Measurements from ENCODE around the gene MAP3K7.
"Not testable (repeated sequence)": the region's sequence is repeated elsewhere in the genome, so short reads cannot be mapped to it uniquely, and the experiment has no call there.

The MAP3K7 gene

DNA sequence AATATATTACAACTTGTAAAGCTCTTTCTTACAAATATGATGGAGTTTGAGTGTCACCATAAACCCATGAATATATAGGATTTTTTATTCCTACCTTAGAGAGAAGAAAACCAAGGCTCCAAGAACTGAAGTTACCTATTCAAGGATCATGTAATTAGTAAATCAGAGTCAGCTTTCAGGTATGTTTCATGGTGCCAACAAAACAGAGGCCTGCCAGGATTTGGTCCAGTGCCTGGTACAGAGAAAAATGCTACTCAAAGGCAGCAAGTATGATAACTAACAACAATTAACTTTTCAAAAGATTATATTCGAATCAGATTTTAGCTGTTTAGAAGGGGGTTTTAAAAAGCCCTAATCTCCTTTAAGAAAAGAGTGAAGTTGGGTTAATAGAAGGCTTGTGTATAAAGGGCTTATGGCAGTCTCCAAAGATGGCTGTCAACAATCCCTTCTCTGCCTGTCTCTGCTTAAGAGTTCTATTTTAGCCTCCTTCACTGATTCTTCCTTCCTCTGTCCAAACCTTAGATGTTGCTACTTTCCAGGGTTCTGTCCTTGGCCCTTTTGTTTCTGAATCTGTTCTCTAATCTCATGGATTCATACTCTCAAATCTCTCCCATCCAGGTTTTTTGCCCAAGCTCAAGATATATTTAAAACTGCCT is 7.8 kb downstream of the MAP3K7 start:
- DNase-seq (ENCODE audit: low read depth): no peak

DNA sequence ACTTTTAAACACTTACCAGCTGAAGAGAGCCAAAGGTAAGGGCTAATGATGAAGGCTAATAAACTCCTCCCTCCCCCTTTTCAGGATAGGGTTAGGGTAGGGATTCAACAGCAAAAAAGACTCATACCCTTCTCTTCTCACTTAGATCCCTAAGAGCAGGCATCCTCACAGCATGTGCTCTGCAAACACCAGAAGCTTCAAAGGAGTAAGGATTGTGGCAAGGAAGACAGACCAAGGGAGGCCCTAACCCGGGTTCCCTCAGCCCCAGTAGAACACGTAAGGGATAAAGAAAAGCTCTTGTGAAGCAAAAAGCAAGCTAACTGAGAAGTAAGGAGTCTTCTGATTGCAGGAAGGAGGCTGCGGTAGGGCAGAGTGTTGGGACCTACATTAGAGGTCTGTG is 11.6 kb downstream of the MAP3K7 start:
- DNase-seq (ENCODE audit: low read depth): no peak

DNA sequence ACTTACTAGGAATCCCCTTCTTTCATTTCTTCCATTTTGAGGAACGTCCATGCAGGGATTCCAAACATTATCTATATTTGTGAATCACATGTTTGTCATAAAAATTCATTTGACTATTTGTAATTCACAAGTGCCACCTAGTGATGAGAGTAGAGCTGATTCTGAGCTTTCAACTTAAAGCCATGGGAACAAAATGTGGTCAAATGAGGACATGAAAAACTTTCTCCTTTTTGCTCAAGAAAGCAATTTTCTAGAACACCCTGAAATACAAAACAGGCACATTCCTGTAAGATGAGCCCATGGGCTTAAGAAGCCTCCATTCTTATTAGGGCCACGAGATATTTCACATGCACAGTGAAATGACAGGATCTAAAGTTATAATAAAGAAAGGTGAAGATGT is 12.3 kb downstream of the MAP3K7 start:
- peak; percentile 51 for DNase-seq (ENCODE audit: low read depth)

DNA sequence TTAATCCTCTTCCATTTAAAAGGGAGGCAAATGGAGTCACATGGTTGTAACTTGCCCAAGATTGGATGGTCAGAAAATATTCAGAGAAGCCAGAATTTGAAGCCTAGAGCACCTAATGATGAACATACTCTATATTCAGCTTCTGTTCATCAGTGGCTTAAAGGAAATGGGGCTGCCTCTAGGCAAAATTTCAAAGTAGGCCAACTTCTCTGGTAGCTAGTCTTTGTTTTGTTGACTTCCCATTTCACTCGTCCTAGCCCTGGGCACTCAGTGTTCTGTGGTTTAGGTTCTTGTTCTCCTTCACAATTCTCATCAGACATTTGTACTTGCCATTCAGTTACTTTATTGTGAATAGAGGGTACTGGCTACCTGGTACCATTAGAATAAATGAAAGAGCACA is 13.2 kb downstream of the MAP3K7 start:
- no peak for DNase-seq (ENCODE audit: low read depth)

DNA sequence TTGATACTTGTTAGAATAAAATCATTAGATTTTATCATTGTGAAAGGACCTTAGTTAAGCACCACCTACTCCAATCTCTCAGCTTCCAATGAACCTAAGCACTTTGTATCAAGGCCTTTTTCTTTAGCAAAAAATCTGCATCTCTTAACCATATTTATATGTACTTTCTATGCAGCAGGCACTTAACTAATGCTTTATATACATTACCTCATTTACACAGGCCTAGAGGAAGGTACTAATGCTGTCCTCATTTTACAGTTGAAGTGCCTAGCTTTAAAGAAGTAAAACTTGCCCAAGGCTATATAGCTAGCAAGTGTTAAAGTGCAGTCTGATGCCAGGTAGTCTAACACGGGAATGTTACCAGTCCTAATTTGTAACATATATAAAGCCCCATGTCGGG is 14.0 kb downstream of the MAP3K7 start:
- DNase-seq (ENCODE audit: low read depth): no peak

DNA sequence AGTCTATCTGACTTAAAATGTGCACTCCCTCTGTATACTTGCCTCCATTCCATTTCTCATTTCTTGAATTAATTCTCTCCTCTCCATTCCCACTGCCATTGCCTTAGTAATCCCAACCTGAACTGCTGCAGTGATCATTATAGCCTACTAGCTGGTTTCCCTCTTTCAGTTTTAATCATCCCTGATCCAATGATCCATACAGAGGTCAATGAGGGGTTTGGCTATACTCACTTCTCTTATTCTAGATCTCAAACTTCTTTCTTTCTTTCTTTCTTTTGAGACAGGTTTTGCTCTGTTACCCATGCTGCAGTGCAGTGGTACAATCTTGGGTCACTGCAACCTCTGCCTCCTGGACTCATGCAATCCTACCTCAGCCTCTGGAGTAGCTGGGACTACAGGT is 17.6 kb downstream of the MAP3K7 start:
- no peak for DNase-seq (ENCODE audit: low read depth)

DNA sequence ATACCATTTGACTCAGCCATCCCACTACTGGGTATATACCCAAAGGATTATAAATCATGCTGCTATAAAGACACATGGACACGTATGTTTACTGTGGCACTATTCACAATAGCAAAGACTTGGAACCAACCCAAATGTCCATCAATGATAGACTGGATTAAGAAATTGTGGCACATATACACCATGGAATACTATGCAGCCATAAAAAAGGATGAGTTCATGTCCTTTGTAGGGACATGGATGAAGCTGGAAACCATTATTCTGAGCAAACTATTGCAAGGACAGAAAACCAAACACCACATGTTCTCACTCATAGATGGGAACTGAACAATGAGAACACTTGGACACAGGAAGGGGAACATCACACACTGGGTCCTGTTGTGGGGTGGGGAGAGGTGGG is 19.2 kb downstream of the MAP3K7 start:
- not testable (repeated sequence) for DNase-seq (ENCODE audit: low read depth)

DNA sequence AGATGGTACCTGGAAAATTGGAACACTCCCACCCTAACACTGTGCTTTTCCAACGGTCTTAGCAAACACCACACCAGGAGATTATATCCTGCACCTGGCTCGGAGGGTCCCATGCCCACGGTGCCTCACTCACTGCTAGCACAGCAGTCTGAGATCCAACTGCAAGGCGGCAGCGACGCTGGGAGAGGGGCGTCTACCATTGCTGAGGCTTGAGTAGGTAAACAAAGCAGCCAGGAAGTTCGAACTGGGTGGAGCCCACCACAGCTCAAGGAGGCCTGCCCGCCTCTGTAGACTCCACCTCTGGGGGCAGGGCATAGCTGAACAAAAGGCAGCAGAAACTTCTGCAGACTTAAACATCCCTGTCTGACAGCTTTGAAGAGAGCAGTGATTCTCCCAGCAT is 24.5 kb downstream of the MAP3K7 start:
- DNase-seq (ENCODE audit: low read depth): not testable (repeated sequence)

DNA sequence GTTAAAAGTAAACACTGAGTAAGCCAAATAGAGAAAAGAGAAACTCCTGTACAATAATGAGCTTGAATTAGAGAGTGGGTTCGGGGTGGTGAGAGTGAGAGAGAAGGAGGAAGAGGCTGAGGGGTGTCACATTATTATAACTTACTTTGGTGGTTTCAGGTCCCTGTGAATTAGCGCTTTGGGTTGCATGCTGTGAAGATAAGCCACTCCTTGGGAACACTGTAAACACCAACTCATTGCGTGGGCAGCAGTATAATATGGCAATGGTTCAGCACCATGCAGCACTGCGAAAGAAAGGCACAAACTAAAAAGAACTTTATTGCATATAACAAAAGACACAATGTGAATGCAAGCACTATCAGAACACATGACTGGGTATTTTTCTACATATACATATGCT is 26.9 kb downstream of the MAP3K7 start:
- no peak for DNase-seq (ENCODE audit: low read depth)

DNA sequence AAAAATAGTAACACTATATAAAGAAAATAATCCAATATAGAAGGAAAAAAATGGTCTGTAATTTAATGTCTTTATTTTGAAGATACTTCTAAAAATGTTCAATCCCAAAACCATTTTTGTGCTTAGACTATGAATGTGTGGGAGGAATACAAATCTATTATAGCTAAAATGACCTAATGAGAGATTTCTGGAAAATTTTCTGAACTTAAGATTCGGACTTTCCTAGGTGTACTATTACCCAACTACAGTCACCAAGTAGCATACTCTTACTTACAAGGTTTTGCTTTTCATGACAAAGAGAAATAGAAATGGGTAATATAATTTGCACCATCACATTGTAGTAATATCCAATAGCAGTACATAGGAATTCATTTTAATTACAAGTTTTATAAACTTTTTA is 29.9 kb downstream of the MAP3K7 start:
- no peak for DNase-seq (ENCODE audit: low read depth)

DNA sequence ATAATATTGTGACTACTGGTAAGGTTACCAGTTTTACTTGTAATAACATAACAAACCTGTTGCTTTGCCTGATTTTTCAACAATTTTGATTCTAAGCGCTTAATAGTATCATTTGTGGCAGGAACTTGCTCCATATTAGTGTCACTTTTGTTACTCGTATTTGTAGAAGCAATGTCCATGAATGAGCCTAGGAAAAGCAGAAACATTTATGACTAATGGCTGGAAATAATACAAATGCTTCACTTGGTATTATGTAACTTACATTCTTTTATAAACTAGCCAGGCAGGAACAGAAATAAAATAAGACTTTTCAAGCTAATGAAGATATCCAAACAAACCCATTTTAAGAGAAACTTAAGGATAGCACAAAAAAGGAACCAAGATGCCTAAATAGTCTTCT is 38.9 kb downstream of the MAP3K7 start:
- DNase-seq (ENCODE audit: low read depth): no peak

DNA sequence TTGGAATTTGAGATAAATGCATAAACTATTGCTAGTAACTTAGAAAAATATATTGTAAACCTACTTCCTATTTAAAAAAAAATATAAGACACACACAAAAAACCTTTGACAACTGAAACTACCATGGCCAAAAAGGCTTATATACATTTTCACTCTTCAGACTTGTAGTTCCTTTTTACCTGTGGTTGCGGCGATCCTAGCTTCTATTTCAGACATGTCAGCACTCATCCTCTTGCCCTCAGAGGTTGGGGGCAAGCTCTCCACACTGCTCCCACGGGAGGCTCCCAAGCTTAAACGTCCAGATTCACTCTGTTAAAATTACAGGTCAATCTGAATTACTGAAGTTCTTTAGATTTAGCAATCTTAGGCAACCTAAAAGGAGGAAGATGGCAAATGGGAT is 39.8 kb downstream of the MAP3K7 start:
- no peak for DNase-seq (ENCODE audit: low read depth)

DNA sequence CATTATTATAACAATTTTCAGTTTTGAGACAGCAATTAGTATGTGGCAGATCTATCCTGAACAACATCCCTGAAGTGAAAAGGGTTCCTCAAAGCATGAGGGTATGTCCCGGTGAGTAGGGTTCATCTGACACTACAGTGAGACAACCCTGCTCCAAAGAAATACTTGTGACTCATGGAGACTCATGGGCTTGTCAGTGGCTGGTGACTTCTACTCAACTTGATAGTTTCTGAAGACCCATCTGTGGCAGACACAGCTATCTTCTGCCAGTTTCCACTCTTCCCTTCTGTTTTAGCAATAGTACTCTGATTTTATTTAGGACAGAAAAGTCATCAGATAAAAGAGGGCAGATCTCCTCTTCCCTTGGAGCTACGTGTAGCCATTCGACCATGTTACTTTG is 41.4 kb downstream of the MAP3K7 start:
- DNase-seq (ENCODE audit: low read depth): no peak

DNA sequence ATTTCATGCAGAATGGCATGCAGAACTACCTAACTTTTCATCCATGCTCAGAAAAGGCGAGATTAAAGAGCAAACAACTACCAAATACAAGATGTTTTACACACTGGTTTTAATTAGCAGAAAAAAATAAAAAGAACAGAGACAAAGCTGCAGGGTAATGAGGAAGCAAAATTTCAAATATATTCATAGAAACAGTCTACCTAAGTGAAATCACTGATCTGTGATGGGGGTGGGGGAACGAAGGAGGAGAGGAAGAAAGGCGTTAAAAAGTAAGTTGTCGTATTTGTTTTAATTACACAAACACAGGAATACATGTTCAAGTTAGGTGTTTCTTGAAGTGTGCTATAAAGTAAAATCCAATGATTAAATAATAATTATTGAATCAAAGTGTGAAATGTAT is 42.1 kb downstream of the MAP3K7 start:
- DNase-seq (ENCODE audit: low read depth): no peak

DNA sequence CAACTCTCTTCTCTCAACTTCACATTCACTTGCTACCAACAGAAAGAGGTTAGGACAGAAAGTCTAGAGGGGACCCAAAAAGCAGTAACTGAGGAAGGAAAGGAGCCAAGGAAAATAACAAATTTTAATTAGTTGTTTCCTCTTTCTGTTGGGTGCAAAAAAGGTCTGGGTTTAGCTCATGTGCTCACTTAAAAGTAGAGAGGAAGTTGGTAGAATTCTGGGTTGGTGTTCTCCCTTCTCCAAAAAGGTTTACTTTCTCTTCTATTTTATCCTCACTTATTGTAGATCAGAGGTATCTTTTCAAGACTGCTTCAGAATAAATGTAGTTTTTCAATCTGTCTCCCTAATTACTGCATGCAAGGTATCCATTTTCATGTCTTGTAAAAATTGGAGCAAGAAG is 42.8 kb downstream of the MAP3K7 start:
- no peak for DNase-seq (ENCODE audit: low read depth)

DNA sequence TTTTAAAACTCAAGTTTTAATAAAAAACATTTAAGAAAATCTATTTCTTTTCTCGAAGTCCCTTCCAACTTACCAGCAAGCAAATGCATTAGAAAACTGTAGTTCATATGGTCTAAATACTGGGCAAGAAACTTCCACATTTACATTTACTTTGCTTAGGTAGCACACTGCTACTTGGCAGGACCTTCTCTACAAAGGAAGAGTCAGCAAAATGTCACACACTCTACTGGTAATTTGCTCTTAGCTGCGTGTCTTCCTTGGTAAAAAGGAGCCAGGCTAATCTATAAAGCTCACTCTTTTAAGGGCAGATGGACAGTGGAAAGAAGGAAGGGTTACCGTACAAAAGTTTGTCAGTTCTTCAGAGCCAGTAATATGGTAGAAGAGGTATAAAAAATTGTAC is 45.7 kb downstream of the MAP3K7 start:
- no peak for DNase-seq (ENCODE audit: low read depth)

DNA sequence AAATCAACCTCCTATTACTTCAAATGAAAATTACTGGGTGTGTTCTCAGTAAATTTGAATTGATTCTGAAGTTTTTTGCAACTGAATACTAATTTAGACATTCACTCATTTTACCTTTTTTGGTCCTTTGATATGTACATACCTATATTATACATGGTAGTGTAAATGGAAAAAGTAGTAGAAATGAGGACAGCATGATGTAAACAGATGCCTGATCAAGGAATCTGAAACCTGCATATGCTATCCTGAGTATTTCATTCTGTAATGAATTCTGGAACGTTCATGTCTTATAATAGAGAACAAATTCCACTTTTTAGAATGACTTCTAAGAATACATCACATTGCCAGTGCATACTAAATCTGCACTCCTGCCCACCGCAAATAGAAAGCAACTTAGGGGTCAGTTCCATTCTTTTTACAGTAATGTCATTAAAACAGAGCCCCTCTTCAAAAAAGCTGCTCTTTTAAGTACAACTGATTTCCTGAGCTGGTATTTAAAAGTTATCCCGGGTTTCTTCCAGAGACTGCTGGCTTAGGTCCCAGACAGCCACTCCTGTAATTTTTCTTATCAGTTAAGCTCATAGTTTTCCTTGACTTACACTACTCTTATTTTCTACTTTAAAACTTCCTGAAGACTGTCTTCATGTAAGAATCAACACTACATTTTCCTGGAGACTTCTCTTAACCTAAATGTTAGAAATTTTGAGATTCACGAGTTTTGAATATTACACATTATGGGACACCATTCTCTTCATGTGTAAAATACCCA is 48.4 kb downstream of the MAP3K7 start:
- DNase-seq (ENCODE audit: low read depth): no peak

DNA sequence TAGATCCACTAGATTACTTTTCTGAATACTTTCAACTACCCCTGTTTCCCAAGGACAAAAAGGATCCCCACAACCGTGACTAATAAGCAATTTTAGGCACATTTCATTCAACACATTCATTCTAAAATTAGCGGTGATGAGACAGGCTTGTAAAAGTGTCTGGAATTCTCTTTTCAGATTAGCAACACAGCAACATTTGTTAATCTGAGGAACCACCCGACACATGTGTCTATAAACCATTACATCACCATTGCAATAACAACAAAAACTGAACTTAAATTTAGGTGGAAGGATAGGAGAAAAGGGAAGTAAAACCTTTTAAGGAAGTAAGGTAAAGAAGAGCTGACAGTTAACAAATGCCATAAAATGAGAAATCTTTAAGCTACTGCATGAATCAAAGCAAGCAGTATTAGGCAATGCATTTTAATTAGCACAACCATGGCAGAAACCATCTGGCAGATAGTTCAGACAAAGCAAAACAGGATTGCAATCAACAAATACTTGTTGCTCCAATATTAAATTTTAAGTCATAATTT is 49.1 kb downstream of the MAP3K7 start:
- DNase-seq (ENCODE audit: low read depth): no peak

DNA sequence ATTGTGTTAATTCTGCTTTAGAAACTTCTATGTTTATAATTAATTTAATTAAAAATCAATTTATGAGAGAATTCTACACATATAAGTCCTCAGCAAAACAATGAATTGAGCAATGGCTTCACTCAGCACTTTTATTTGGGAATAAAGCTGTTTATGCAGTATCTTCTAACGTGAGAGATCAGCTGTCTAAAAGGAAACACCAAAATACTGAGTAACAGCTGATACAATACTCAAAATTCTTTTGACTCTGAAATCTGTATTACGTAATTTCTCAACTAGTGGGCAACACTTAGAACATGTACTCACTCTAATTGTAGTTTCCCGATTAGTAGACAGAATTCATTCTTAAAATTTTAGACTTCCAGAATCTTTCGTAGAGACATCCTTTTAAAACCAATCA is 49.8 kb downstream of the MAP3K7 start:
- DNase-seq (ENCODE audit: low read depth): peak; percentile 14

DNA sequence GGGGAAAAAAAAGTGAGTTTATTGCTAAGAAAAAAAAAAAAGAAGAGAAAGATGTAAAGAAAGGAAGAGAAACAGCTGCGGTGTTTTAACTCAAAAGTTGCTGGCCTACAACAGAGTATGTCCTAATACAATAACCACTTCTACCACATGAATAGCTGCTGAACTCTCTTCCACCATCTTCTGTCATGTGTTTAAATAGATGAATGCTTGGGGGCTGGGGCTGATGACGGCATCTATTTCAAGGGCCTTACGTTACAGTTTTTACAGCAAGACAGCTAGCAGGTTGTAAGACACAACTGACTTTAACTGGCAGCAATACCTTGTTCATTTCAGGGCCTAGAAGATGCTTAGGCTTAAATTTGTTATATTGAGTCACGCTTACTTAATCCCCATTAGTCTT is 50.4 kb downstream of the MAP3K7 start:
- DNase-seq (ENCODE audit: low read depth): no peak

DNA sequence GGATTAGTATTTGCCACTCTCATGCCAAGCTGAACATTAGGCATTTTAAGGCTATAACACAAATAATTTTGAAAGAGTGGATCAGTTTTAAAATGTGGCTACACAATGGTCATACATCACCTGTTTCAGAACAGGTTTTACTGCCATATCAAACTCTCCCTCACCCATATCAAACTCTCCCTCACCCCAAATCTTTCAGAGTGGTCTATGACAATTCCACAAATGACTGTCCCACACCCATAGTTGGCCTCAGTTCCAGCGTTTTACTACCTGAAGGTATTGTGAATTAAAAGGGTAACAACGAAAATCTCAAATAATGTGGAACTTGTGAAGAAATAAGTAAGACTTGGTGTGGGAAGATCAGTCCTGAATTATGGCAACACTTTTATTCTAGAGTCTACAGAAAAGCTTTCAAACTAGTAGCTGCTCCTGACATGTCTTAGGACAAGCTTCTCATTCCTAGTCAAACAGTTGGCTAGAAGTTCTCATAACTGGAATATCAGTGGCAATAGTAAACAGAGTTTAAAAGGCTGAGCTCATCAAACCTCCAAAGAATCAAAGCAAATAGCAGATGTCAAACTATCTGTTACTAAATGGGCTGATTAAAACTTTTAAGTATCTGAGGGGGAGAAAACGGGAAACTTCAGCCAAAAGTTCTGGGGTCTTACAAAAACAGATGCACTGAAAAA is 52.4 kb downstream of the MAP3K7 start:
- no peak for DNase-seq (ENCODE audit: low read depth)

DNA sequence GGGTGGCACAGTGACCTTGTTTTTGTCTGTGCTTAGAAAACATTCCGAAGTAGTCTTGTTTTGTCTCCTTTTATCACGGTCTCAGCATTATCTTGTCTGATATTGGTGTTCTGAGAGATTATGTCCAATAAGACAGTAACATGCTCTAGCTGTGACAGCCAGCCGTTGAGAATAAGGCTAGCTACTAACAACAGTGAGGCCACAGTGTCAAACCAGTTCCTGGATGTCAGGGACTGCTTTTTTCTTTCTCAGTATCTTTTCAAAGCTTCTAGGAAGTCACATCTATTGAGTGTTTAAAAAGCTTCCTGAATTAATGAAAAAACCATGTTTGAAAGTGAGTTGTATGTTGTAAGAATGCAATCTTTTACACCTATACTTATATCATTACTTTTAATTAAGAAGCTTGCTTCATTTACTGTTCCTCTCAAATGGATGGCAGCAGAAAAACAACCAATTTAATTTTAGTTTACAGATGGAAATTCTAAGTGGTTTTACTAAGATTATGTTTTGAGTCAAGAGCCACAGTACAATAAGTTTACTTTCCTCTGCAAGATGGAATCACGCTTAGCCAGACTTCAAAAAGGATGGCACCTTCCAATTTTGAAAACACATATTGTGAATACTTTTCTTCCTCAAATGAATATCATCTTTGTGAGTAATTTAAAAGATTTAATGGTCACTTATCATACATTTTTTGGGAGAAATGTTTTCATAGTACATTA is 53.1 kb downstream of the MAP3K7 start:
- no peak for DNase-seq (ENCODE audit: low read depth)

Measured in fibroblast of gingiva (primary cell).